WTC11 (cell line): ENCODE data around the gene GAK.

Source experiments
- ATF1 ChIP-seq: sonication (generic); formaldehyde crosslinking; IDR thresholded peaks from 2 replicates; pipeline ENCODE4 v1.8.1; 2023; ENCODE audit warnings: mild to moderate bottlenecking, moderate library complexity, missing genetic modification reagents
- FOXJ3 ChIP-seq: sonication (generic); formaldehyde crosslinking; IDR thresholded peaks from 2 replicates; pipeline ENCODE4 v1.9.0; 2021; ENCODE audit warnings: missing genetic modification reagents, mild to moderate bottlenecking, borderline replicate concordance
- NR1H2 ChIP-seq: sonication (generic); formaldehyde crosslinking; IDR thresholded peaks from 2 replicates; pipeline ENCODE4 v1.9.0; 2021; ENCODE audit warnings: mild to moderate bottlenecking, moderate library complexity, missing genetic modification reagents
- SMAD4 ChIP-seq: sonication (generic); formaldehyde crosslinking; IDR thresholded peaks from 2 replicates; pipeline ENCODE4 v1.8.0; 2022; ENCODE audit warnings: mild to moderate bottlenecking, missing genetic modification reagents
- ZNF138 ChIP-seq: sonication (generic); formaldehyde crosslinking; conservative IDR thresholded peaks from 2 replicates; pipeline ENCODE4 v1.8.1; 2022; ENCODE audit warnings: mild to moderate bottlenecking, moderate library complexity, missing genetic modification reagents
- ZNF423 ChIP-seq: fragments of 250-450 bp; sonication (Bioruptor Pico); IDR thresholded peaks from 2 replicates; pipeline ENCODE4 v2.1.2; 2022; ENCODE audit warnings: mild to moderate bottlenecking, moderate library complexity
- TF ChIP-seq, protein P1 (sequence below): fragments of 200-600 bp; IDR thresholded peaks from 2 replicates; pipeline ENCODE4 v1.8.0; 2022; ENCODE audit warnings: antibody characterized with exemption
- TF ChIP-seq, protein P2 (sequence below): sonication (generic); formaldehyde crosslinking; conservative IDR thresholded peaks from 2 replicates; pipeline ENCODE4 v1.8.1; 2022; ENCODE audit warnings: mild to moderate bottlenecking, missing genetic modification reagents
- TF ChIP-seq, protein P3 (sequence below): sonication (generic); formaldehyde crosslinking; conservative IDR thresholded peaks from 2 replicates; pipeline ENCODE4 v1.8.1; 2023; ENCODE audit warnings: mild to moderate bottlenecking, low read depth, missing genetic modification reagents, moderate library complexity
- TF ChIP-seq, protein P4 (sequence below): sonication (generic); formaldehyde crosslinking; IDR thresholded peaks from 2 replicates; pipeline ENCODE4 v1.8.0; 2022; ENCODE audit warnings: mild to moderate bottlenecking, missing genetic modification reagents
- TF ChIP-seq, protein P5 (sequence below): sonication (generic); formaldehyde crosslinking; IDR thresholded peaks from 2 replicates; pipeline ENCODE4 v1.8.1; 2022; ENCODE audit warnings: low read depth, missing genetic modification reagents, borderline replicate concordance
- TF ChIP-seq, protein P6 (sequence below): sonication (generic); formaldehyde crosslinking; IDR thresholded peaks from 2 replicates; pipeline ENCODE4 v1.8.1; 2023; ENCODE audit warnings: mild to moderate bottlenecking, missing genetic modification reagents
- TF ChIP-seq, protein P7 (sequence below): sonication (generic); formaldehyde crosslinking; IDR thresholded peaks from 2 replicates; pipeline ENCODE4 v1.8.1; 2023; ENCODE audit warnings: mild to moderate bottlenecking, missing genetic modification reagents, moderate library complexity

DNA sequence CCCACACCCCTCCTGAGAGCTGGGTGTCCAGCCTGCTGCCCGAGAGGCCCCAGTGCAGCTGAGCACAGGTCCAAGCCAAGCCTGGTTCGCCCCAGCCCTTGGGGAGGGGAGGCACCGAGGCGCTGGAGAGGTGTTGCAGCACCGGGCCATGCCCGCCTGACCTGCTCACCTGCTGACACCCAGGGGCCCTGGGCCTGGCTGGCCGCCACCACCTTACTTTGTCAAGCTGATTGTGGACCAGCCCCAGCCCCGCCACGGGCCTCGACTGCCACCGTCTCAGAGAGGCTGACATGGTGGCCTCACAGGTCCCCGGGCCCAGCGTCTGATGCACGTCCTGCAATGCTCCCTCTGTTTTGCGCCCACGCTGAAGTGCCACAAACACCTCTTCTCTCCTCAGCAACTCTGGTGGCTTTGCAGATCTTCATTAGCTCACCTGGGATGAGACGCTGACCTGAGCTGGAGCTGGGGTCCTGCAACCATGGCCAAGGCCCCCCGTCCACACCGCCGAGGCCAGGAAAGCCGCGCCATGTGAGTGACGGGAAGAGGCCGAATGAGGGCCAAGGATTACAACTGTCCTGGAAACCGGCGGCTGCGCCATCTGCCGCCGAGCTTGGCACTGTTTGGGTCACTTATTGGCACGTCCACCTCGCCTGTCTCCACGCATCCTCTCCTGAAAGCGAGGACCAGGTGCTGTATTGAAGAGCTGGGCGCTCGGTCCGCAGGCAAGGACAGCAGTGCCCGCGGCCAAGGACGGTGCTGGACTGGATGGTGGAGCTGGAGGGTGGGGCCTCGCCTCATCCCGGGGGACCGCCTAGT lies 113.8 kb downstream of the GAK start:
- TF ChIP-seq, protein P1, sequence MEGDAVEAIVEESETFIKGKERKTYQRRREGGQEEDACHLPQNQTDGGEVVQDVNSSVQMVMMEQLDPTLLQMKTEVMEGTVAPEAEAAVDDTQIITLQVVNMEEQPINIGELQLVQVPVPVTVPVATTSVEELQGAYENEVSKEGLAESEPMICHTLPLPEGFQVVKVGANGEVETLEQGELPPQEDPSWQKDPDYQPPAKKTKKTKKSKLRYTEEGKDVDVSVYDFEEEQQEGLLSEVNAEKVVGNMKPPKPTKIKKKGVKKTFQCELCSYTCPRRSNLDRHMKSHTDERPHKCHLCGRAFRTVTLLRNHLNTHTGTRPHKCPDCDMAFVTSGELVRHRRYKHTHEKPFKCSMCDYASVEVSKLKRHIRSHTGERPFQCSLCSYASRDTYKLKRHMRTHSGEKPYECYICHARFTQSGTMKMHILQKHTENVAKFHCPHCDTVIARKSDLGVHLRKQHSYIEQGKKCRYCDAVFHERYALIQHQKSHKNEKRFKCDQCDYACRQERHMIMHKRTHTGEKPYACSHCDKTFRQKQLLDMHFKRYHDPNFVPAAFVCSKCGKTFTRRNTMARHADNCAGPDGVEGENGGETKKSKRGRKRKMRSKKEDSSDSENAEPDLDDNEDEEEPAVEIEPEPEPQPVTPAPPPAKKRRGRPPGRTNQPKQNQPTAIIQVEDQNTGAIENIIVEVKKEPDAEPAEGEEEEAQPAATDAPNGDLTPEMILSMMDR, result no peak
- TF ChIP-seq ZNF138 (no peak), ATF1 (CRISPR knock-in tag) (no peak), NR1H2 (CRISPR knock-in tag) (no peak), SMAD4 (CRISPR knock-in tag) (no peak), FOXJ3 (CRISPR knock-in tag) (no peak), ZNF423 (CRISPR knock-in tag) (no peak)
- TF ChIP-seq, protein P2, sequence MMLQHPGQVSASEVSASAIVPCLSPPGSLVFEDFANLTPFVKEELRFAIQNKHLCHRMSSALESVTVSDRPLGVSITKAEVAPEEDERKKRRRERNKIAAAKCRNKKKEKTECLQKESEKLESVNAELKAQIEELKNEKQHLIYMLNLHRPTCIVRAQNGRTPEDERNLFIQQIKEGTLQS (CRISPR knock-in tag), result no peak
- TF ChIP-seq, protein P3, sequence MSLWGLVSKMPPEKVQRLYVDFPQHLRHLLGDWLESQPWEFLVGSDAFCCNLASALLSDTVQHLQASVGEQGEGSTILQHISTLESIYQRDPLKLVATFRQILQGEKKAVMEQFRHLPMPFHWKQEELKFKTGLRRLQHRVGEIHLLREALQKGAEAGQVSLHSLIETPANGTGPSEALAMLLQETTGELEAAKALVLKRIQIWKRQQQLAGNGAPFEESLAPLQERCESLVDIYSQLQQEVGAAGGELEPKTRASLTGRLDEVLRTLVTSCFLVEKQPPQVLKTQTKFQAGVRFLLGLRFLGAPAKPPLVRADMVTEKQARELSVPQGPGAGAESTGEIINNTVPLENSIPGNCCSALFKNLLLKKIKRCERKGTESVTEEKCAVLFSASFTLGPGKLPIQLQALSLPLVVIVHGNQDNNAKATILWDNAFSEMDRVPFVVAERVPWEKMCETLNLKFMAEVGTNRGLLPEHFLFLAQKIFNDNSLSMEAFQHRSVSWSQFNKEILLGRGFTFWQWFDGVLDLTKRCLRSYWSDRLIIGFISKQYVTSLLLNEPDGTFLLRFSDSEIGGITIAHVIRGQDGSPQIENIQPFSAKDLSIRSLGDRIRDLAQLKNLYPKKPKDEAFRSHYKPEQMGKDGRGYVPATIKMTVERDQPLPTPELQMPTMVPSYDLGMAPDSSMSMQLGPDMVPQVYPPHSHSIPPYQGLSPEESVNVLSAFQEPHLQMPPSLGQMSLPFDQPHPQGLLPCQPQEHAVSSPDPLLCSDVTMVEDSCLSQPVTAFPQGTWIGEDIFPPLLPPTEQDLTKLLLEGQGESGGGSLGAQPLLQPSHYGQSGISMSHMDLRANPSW (CRISPR knock-in tag), result no peak
- TF ChIP-seq, protein P4, sequence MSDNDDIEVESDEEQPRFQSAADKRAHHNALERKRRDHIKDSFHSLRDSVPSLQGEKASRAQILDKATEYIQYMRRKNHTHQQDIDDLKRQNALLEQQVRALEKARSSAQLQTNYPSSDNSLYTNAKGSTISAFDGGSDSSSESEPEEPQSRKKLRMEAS (CRISPR knock-in tag), result no peak
- TF ChIP-seq, protein P5, sequence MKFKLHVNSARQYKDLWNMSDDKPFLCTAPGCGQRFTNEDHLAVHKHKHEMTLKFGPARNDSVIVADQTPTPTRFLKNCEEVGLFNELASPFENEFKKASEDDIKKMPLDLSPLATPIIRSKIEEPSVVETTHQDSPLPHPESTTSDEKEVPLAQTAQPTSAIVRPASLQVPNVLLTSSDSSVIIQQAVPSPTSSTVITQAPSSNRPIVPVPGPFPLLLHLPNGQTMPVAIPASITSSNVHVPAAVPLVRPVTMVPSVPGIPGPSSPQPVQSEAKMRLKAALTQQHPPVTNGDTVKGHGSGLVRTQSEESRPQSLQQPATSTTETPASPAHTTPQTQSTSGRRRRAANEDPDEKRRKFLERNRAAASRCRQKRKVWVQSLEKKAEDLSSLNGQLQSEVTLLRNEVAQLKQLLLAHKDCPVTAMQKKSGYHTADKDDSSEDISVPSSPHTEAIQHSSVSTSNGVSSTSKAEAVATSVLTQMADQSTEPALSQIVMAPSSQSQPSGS (CRISPR knock-in tag), result no peak
- TF ChIP-seq, protein P6, sequence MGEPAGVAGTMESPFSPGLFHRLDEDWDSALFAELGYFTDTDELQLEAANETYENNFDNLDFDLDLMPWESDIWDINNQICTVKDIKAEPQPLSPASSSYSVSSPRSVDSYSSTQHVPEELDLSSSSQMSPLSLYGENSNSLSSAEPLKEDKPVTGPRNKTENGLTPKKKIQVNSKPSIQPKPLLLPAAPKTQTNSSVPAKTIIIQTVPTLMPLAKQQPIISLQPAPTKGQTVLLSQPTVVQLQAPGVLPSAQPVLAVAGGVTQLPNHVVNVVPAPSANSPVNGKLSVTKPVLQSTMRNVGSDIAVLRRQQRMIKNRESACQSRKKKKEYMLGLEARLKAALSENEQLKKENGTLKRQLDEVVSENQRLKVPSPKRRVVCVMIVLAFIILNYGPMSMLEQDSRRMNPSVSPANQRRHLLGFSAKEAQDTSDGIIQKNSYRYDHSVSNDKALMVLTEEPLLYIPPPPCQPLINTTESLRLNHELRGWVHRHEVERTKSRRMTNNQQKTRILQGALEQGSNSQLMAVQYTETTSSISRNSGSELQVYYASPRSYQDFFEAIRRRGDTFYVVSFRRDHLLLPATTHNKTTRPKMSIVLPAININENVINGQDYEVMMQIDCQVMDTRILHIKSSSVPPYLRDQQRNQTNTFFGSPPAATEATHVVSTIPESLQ (CRISPR knock-in tag), result no peak
- TF ChIP-seq, protein P7, sequence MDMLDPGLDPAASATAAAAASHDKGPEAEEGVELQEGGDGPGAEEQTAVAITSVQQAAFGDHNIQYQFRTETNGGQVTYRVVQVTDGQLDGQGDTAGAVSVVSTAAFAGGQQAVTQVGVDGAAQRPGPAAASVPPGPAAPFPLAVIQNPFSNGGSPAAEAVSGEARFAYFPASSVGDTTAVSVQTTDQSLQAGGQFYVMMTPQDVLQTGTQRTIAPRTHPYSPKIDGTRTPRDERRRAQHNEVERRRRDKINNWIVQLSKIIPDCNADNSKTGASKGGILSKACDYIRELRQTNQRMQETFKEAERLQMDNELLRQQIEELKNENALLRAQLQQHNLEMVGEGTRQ (CRISPR knock-in tag), result no peak
